Measurements from ENCODE around the gene C9orf85.
A peak's percentile ranks its signal among the peaks of the same experiment; 100 is the strongest.

C9orf85 gene

DNA sequence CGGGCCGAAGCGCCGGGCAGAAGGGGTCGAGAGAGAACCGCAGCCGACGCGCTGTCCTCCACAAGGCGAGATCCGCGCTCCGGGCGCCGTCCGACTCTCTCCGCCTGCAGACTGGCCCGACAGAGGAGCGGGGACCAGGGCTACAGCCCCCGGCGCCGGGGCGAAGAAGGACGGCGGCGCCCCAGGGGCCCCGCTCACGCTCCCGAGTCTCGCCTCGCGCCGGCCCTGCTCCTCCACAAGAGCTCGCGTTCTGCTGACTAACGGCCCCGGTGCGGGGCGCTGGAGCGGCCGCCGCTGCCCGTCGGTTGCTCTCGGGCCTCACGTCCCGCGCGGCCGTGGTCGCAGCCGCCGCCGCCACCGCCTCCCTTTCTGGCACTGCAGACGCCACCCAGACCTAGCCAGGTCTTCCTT is 784 bp upstream of the C9orf85 start:
- DNase-seq (ENCODE audit: low read depth, low spot score): no peak
- ChIA-PET CTCF (interaction anchor here (1.1 to 1.5 kb wide), 4 partner anchors 15 to 114 kb away, joined by 3 to 5 read pairs (median 4); no protein-coding TSS in a partner anchor), POLR2A (interaction anchor here (0.8 to 1.8 kb wide), 11 partner anchors 9 to 114 kb away, joined by 3 to 15 read pairs (median 6); no protein-coding TSS in a partner anchor)
- peak overlapping the region; percentile 89 for H3K4me3 ChIP-seq (ENCODE audit: low read depth, low read length)
- TF ChIP-seq, protein P1, sequence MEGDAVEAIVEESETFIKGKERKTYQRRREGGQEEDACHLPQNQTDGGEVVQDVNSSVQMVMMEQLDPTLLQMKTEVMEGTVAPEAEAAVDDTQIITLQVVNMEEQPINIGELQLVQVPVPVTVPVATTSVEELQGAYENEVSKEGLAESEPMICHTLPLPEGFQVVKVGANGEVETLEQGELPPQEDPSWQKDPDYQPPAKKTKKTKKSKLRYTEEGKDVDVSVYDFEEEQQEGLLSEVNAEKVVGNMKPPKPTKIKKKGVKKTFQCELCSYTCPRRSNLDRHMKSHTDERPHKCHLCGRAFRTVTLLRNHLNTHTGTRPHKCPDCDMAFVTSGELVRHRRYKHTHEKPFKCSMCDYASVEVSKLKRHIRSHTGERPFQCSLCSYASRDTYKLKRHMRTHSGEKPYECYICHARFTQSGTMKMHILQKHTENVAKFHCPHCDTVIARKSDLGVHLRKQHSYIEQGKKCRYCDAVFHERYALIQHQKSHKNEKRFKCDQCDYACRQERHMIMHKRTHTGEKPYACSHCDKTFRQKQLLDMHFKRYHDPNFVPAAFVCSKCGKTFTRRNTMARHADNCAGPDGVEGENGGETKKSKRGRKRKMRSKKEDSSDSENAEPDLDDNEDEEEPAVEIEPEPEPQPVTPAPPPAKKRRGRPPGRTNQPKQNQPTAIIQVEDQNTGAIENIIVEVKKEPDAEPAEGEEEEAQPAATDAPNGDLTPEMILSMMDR (IDR thresholded peaks at IDR 0.05; ENCODE audit: insufficient read depth, low read length, missing control alignments): no peak

DNA sequence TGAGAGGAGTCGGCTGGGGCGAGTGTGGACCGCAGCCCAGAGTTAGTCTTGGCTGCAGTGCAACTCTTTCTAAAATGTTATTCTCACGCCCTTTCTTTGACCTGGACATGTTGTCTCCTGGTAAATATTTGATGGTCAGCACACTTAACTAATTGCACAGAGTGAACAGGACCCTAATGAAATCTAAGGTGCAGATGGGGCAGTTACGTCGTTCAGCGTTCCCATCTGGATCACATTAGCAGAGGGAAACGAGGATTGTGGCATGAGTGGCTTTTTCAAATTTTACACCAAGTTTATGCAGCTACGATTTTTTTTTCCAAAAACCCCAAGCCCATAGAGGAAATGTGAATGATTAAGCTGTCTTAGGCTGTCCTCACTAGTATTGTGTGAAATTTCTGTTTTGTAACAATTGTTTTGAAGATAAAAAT is 483 bp downstream of the C9orf85 start:
- CTCF ChIA-PET: interaction anchor here (1.1 to 1.5 kb wide), 3 partner anchors 92 to 112 kb away, joined by 3 to 5 read pairs (median 3); no protein-coding TSS in a partner anchor
- POLR2A ChIA-PET: interaction anchor here (1.1 to 1.8 kb wide), 2 partner anchors 20 to 25 kb away, joined by 3 to 15 read pairs; no protein-coding TSS in a partner anchor
- no peak for DNase-seq (ENCODE audit: low read depth, low spot score)
- peak overlapping the region; percentile 81 for H3K4me3 ChIP-seq (ENCODE audit: low read depth, low read length)
- TF ChIP-seq, protein P1 (IDR thresholded peaks at IDR 0.05; ENCODE audit: insufficient read depth, low read length, missing control alignments): no peak

DNA sequence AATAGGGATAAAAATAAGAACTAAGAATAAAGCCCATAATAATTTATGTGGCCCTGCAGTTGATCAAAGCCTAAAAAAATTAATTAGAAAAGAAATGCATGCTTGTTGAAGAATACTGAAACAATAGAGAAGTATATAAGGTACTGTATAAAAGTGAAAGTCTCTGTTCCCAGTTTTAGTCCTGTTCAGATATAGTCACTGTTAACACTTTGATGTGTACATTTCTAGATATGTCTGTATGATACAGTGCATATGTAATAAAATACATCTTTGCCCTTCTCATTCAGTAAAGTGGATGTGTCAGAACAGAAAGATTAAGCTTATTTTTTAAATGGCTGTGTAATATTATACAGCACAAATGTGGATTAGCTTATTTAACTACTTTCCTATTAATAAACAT is 4.1 kb downstream of the C9orf85 start:
- ChIA-PET POLR2A (no interaction called here), CTCF (interaction anchor here (1.5 to 1.7 kb wide), 2 partner anchors 23 to 110 kb away, joined by 3 to 5 read pairs; no protein-coding TSS in a partner anchor)
- H3K4me3 ChIP-seq (ENCODE audit: low read depth, low read length): no peak overlapping the region
- DNase-seq (ENCODE audit: low read depth, low spot score): no peak
- TF ChIP-seq, protein P1 (IDR thresholded peaks at IDR 0.05; ENCODE audit: insufficient read depth, low read length, missing control alignments): no peak

DNA sequence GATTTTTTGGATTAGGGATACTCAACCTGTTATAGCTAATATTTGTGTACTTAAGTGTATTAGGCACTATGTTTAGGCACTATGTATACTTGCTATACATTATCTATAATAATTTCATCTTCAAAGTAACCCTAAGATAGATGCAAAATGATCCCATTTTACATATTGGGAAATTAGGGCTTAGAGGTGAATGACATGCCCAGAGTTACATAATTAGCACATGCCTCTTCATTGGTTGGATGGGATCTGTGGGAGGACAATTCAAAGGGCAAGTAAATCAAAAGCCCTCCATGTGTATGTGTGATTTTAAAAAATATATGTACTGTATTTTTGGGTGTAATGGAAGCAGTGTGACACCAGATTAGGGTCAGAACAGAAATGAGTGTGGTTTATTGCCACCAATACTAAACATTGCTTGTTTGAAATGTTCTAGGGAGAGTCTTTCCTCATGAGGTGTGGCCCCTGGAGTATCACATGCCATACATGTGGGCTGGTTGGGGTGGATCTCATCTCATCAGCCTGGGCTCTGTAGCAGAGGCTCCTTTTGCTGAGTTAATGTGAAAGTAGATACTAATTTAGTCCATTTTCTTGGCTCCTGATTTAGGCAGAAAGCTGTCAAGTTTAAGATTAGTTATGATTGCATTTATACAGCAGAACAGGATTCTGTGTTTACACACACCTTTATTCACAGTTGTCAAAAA is 5.5 kb downstream of the C9orf85 start:
- ChIA-PET POLR2A (no interaction called here), CTCF (interaction anchor here (1.3 to 1.7 kb wide), 2 partner anchors 99 to 108 kb away, joined by 3 to 5 read pairs; no protein-coding TSS in a partner anchor)
- no peak overlapping the region for H3K4me3 ChIP-seq (ENCODE audit: low read depth, low read length)
- DNase-seq (ENCODE audit: low read depth, low spot score): no peak
- TF ChIP-seq, protein P1 (IDR thresholded peaks at IDR 0.05; ENCODE audit: insufficient read depth, low read length, missing control alignments): no peak

DNA sequence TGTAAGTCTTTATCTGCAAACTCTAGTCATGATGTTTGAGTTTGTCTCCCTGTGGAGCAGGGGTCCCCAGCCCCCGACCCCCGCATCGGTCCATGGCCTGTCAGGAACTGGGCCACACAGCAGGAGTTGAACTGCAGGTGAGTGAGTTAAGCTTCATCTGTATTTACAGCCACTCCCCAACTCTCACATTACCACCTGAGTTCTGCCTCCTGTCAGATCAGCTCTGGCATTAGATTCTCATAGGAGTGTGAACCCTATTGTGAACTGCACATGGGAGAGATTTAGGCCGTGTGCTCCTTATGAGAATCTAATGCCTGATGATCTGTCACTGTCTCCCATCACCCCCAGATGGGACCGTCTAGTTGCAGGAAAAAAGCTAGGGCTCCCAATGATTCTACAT is 7.0 kb downstream of the C9orf85 start:
- TF ChIP-seq, protein P1 (IDR thresholded peaks at IDR 0.05; ENCODE audit: insufficient read depth, low read length, missing control alignments): no peak
- POLR2A ChIA-PET: no interaction called here
- DNase-seq (ENCODE audit: low read depth, low spot score): no peak
- CTCF ChIA-PET: no interaction called here
- no peak overlapping the region for H3K4me3 ChIP-seq (ENCODE audit: low read depth, low read length)

DNA sequence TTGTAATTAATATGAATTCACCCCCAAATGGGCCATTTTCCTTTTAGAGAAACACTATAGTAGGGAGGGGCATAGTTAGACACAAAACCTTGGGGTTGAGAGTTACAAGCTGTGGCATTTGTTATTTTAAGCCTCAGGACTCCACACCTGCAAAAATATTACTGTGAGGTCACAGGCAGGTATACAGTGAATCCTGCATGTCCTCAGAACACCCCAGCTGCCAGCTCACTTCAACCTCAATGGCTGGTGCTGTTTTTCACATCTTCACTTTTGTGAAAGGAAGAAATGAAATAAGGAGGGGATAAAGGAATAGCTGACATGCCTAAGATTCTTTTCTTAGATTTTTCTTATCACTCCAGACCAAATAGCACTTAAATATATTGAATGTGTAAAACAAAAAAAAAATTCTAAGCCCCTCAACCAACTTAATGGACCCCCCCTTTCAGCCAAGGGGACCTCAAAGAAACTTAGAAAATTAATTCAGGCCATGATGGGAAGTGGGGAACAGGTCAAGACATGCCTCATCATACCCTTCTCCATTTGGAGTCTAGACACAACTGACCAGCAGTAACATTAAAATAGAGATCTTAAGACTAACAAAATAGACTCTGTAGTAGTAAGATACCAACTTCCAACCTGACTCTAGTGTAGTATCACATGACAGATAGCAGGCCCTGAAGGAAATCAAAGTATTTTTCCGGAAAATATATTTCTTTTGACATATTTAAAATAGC is 9.2 kb downstream of the C9orf85 start:
- POLR2A ChIA-PET: interaction anchor here (1.1 kb wide), 1 partner anchor 10 kb away, joined by 4 read pairs; the partner anchor contains the start of genes ABHD17B and C9orf85
- CTCF ChIA-PET: interaction anchor here (1.0 kb wide), 1 partner anchor 103 kb away, joined by 4 read pairs; no protein-coding TSS in a partner anchor
- no peak overlapping the region for H3K4me3 ChIP-seq (ENCODE audit: low read depth, low read length)
- TF ChIP-seq, protein P1 (IDR thresholded peaks at IDR 0.05; ENCODE audit: insufficient read depth, low read length, missing control alignments): no peak
- DNase-seq (ENCODE audit: low read depth, low spot score): no peak

Data from AG04449 (cell line).